ENCODE results near the gene PRR19. TPM values are rescaled to one million over a fixed set of nuclear protein-coding genes. Genes with fewer than 3 reads are reported as not detected.
A peak's percentile ranks its signal among the peaks of the same experiment; 100 is the strongest.

Gene PRR19
- polyA plus RNA-seq, 1 donor from 2014 or later = 2.4 TPM

GRCh38 chr19:42279902-42280814, 21.8 kb upstream of the PRR19 start:
- Histone ChIP-seq H3K4me3 (ENCODE audit: low read length) (peak overlapping the region; percentile 91), H3K27ac (ENCODE audit: low read length) (peak overlapping the region; percentile 99), H3K9me2 (ENCODE audit: insufficient read depth, low read length) (no peaks in the 10 kb centered on the region), H3F3A (ENCODE audit: insufficient read depth, low read length, poor library complexity, severe bottlenecking) (no peaks in the 10 kb centered on the region), H3K79me2 (replicated peaks; ENCODE audit: insufficient read depth, low read length) (peaks cover 25% of the 10 kb centered on the region), H3K4me2 (ENCODE audit: low read length) (peak overlapping the region; percentile 53), H2AFZ (ENCODE audit: low read depth, low read length) (no peak overlapping the region), H3K9ac (ENCODE audit: low read length) (peak overlapping the region; percentile 95), H3K36me3 (ENCODE audit: insufficient read depth, low read length) (no peaks in the 10 kb centered on the region), H3K27me3 (ENCODE audit: insufficient read depth, low read depth, low read length) (no peaks in the 10 kb centered on the region), H4K20me1 (ENCODE audit: insufficient read depth) (peaks cover 5% of the 10 kb centered on the region), H3K9me3 (ENCODE audit: low read length) (no peaks in the 10 kb centered on the region)
- TF ChIP-seq EP300 (conservative IDR thresholded peaks at IDR 0.05; ENCODE audit: poor library complexity, severe bottlenecking) (peak; percentile 59), EZH2 (IDR thresholded peaks at IDR 0.05; ENCODE audit: borderline replicate concordance, insufficient read depth, low read length, poor library complexity, severe bottlenecking) (no peak), TAF1 (IDR thresholded peaks at IDR 0.05; ENCODE audit: low read depth) (no peak), MXI1 (conservative IDR thresholded peaks at IDR 0.05; ENCODE audit: poor library complexity, severe bottlenecking) (peak; percentile 35), SMC3 (conservative IDR thresholded peaks at IDR 0.05; ENCODE audit: poor library complexity) (peak; percentile 90), POLR2AphosphoS5 (IDR thresholded peaks at IDR 0.05) (peak; percentile 81), RAD21 (conservative IDR thresholded peaks at IDR 0.05) (peak; percentile 88)
- TF ChIP-seq, protein P1, sequence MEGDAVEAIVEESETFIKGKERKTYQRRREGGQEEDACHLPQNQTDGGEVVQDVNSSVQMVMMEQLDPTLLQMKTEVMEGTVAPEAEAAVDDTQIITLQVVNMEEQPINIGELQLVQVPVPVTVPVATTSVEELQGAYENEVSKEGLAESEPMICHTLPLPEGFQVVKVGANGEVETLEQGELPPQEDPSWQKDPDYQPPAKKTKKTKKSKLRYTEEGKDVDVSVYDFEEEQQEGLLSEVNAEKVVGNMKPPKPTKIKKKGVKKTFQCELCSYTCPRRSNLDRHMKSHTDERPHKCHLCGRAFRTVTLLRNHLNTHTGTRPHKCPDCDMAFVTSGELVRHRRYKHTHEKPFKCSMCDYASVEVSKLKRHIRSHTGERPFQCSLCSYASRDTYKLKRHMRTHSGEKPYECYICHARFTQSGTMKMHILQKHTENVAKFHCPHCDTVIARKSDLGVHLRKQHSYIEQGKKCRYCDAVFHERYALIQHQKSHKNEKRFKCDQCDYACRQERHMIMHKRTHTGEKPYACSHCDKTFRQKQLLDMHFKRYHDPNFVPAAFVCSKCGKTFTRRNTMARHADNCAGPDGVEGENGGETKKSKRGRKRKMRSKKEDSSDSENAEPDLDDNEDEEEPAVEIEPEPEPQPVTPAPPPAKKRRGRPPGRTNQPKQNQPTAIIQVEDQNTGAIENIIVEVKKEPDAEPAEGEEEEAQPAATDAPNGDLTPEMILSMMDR (IDR thresholded peaks at IDR 0.05; ENCODE audit: poor library complexity, severe bottlenecking) = peak; percentile 99
- TF ChIP-seq, protein P2, sequence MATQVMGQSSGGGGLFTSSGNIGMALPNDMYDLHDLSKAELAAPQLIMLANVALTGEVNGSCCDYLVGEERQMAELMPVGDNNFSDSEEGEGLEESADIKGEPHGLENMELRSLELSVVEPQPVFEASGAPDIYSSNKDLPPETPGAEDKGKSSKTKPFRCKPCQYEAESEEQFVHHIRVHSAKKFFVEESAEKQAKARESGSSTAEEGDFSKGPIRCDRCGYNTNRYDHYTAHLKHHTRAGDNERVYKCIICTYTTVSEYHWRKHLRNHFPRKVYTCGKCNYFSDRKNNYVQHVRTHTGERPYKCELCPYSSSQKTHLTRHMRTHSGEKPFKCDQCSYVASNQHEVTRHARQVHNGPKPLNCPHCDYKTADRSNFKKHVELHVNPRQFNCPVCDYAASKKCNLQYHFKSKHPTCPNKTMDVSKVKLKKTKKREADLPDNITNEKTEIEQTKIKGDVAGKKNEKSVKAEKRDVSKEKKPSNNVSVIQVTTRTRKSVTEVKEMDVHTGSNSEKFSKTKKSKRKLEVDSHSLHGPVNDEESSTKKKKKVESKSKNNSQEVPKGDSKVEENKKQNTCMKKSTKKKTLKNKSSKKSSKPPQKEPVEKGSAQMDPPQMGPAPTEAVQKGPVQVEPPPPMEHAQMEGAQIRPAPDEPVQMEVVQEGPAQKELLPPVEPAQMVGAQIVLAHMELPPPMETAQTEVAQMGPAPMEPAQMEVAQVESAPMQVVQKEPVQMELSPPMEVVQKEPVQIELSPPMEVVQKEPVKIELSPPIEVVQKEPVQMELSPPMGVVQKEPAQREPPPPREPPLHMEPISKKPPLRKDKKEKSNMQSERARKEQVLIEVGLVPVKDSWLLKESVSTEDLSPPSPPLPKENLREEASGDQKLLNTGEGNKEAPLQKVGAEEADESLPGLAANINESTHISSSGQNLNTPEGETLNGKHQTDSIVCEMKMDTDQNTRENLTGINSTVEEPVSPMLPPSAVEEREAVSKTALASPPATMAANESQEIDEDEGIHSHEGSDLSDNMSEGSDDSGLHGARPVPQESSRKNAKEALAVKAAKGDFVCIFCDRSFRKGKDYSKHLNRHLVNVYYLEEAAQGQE (IDR thresholded peaks at IDR 0.05; ENCODE audit: borderline replicate concordance) = peak; percentile 74

DNA sequence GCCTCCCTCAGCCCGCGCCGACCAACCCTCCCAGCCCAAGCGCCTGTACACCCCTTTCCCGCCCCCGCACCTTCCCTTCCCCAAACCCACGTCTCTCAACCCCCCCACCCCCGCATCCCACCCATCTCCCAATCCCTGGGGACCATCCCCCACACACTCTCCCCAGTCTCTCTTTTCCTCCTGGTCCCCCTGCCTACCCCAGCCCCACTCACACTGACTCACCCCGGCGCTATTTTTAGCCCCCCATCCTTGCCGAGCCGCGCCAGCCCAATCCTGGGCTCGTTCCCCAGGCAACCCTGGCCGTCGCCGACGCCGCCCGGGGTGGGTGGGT, 21.2 kb upstream of the PRR19 start:
- no peaks in the 10 kb centered on the region for H3K36me3 ChIP-seq (ENCODE audit: insufficient read depth, low read length)
- no peak overlapping the region for H3K4me2 ChIP-seq (ENCODE audit: low read length)
- H3K27me3 ChIP-seq (ENCODE audit: insufficient read depth, low read depth, low read length) = no peaks in the 10 kb centered on the region
- peak overlapping the region; percentile 95 for H3K9ac ChIP-seq (ENCODE audit: low read length)
- H3K9me2 ChIP-seq (ENCODE audit: insufficient read depth, low read length) = no peaks in the 10 kb centered on the region
- peak overlapping the region; percentile 99 for H3K27ac ChIP-seq (ENCODE audit: low read length)
- TF ChIP-seq RAD21 (conservative IDR thresholded peaks at IDR 0.05) = no peak
- TF ChIP-seq EZH2 (IDR thresholded peaks at IDR 0.05; ENCODE audit: borderline replicate concordance, insufficient read depth, low read length, poor library complexity, severe bottlenecking) = no peak
- TF ChIP-seq SMC3 (conservative IDR thresholded peaks at IDR 0.05; ENCODE audit: poor library complexity) = no peak
- no peak for TF ChIP-seq TAF1 (IDR thresholded peaks at IDR 0.05; ENCODE audit: low read depth)
- TF ChIP-seq, protein P1 (IDR thresholded peaks at IDR 0.05; ENCODE audit: poor library complexity, severe bottlenecking) = no peak
- TF ChIP-seq, protein P2 (IDR thresholded peaks at IDR 0.05; ENCODE audit: borderline replicate concordance) = no peak
- TF ChIP-seq POLR2AphosphoS5 (IDR thresholded peaks at IDR 0.05) = no peak
- no peak for TF ChIP-seq MXI1 (conservative IDR thresholded peaks at IDR 0.05; ENCODE audit: poor library complexity, severe bottlenecking)
- TF ChIP-seq EP300 (conservative IDR thresholded peaks at IDR 0.05; ENCODE audit: poor library complexity, severe bottlenecking) = no peak
- peaks cover 27% of the 10 kb centered on the region for H3K79me2 ChIP-seq (replicated peaks; ENCODE audit: insufficient read depth, low read length)
- H3K9me3 ChIP-seq (ENCODE audit: low read length) = no peaks in the 10 kb centered on the region
- H4K20me1 ChIP-seq (ENCODE audit: insufficient read depth) = peaks cover 9% of the 10 kb centered on the region
- H3F3A ChIP-seq (ENCODE audit: insufficient read depth, low read length, poor library complexity, severe bottlenecking) = no peaks in the 10 kb centered on the region
- H3K4me3 ChIP-seq (ENCODE audit: low read length) = peak overlapping the region; percentile 91
- no peak overlapping the region for H2AFZ ChIP-seq (ENCODE audit: low read depth, low read length)

Data from neural cell (in vitro differentiated cells).